Measurements from ENCODE around the gene ARHGAP10.

- TF ChIP-seq CTCF (conservative IDR thresholded peaks at IDR 0.05; ENCODE audit: low read depth, low read length) (no peak), EZH2 (IDR thresholded peaks at IDR 0.05; ENCODE audit: borderline replicate concordance, low read depth, low read length, poor library complexity, severe bottlenecking) (no peak)
These were observed 212.4 kb downstream of the ARHGAP10 start for GRCh38 chr4:147944249-147944648.

Data from A673 (cell line).